GM23338 (cell line): Measurements from ENCODE around the gene GRM8. TPM values are rescaled to one million over a fixed set of nuclear protein-coding genes. Genes with fewer than 3 reads are reported as not detected.

ENCODE experiments used
- ATAC-seq: fragments of 200-7000 bp; cut with Tn5 transposase; 3 replicates; pipeline ENCODE4 v1.9.1; 2020
- DNase-seq: peaks from one replicate; pipeline ENCODE4 v3.0.0-alpha.2; 2015; ENCODE audit warnings: low spot score
- H2AFZ ChIP-seq: fragments of 200-600 bp; sonication (generic); 2 replicates; pipeline ENCODE4 v1.8.0; 2016; ENCODE audit warnings: antibody characterized with exemption, mild to moderate bottlenecking, moderate library complexity
- H3F3A ChIP-seq: fragments of 200-600 bp; sonication (generic); replicated peaks from 2 replicates; pipeline ENCODE4 v1.8.0; 2017; ENCODE audit warnings: antibody characterized with exemption, mixed run types, low read depth
- H3K27ac ChIP-seq: fragments of 200-600 bp; sonication (generic); 2 replicates; pipeline ENCODE4 v1.6.1; 2016; ENCODE audit warnings: low read depth
- H3K27me3 ChIP-seq: fragments of 200-600 bp; sonication (generic); 2 replicates; pipeline ENCODE4 v1.8.0; 2016; ENCODE audit warnings: mild to moderate bottlenecking, mixed run types, moderate library complexity; ENCODE audit not compliant: insufficient read depth
- H3K36me3 ChIP-seq: fragments of 200-600 bp; sonication (generic); 2 replicates; pipeline ENCODE4 v1.8.0; 2016; ENCODE audit warnings: mild to moderate bottlenecking; ENCODE audit not compliant: insufficient read depth
- H3K4me1 ChIP-seq: fragments of 200-600 bp; sonication (generic); 2 replicates; pipeline ENCODE4 v1.8.0; 2016; ENCODE audit warnings: mild to moderate bottlenecking, moderate library complexity; ENCODE audit not compliant: insufficient read depth
- H3K4me2 ChIP-seq: fragments of 200-600 bp; sonication (generic); 2 replicates; pipeline ENCODE4 v1.7.1; 2017; ENCODE audit warnings: mixed run types
- H3K4me3 ChIP-seq: fragments of 200-600 bp; sonication (generic); 2 replicates; pipeline ENCODE4 v1.6.1; 2016; ENCODE audit warnings: mixed run types
- H3K79me2 ChIP-seq: fragments of 200-600 bp; sonication (generic); replicated peaks from 2 replicates; pipeline ENCODE4 v1.8.0; 2017; ENCODE audit warnings: mild to moderate bottlenecking; ENCODE audit not compliant: insufficient read depth
- H3K9me2 ChIP-seq: fragments of 200-600 bp; sonication (generic); 2 replicates; pipeline ENCODE4 v1.8.0; 2017; ENCODE audit not compliant: insufficient read depth
- H4K20me1 ChIP-seq: fragments of 200-600 bp; sonication (generic); replicated peaks from 2 replicates; pipeline ENCODE4 v1.8.0; 2017; ENCODE audit warnings: mild to moderate bottlenecking; ENCODE audit not compliant: insufficient read depth
- H3K27ac Mint-ChIP-seq: 2 replicates; pipeline ENCODE4 v1.8.0; 2020; ENCODE audit warnings: inconsistent platforms, mild to moderate bottlenecking, moderate library complexity, mixed read lengths
- H3K27me3 Mint-ChIP-seq: 3 replicates; pipeline ENCODE4 v1.8.0; 2022; ENCODE audit warnings: low read depth, mild to moderate bottlenecking, moderate library complexity, mixed read lengths, inconsistent platforms; ENCODE audit not compliant: insufficient read depth, poor library complexity
- H3K36me3 Mint-ChIP-seq: 3 replicates; pipeline ENCODE4 v1.8.0; 2021; ENCODE audit warnings: low read depth, mild to moderate bottlenecking, inconsistent platforms, moderate library complexity, mixed read lengths
- H3K4me1 Mint-ChIP-seq: 3 replicates; pipeline ENCODE4 v1.8.0; 2020; ENCODE audit warnings: mild to moderate bottlenecking, inconsistent platforms, mixed read lengths
- H3K4me3 Mint-ChIP-seq: 3 replicates; pipeline ENCODE4 v1.8.0; 2021; ENCODE audit warnings: moderate library complexity, mild to moderate bottlenecking, inconsistent platforms, mixed read lengths
- H3K9me3 Mint-ChIP-seq: 3 replicates; pipeline ENCODE4 v1.8.0; 2020; ENCODE audit warnings: moderate library complexity, mild to moderate bottlenecking, inconsistent platforms, mixed read lengths
- CREB1 ChIP-seq: fragments of 250-450 bp; sonication (Bioruptor Pico); IDR thresholded peaks from 2 replicates; pipeline ENCODE4 v1.5.0; 2020; ENCODE audit warnings: low read depth, mild to moderate bottlenecking, moderate library complexity
- EZH2 ChIP-seq: fragments of 200-600 bp; sonication (generic); IDR thresholded peaks from one replicate; pipeline ENCODE4 v1.8.0; 2017; ENCODE audit warnings: antibody characterized with exemption, mild to moderate bottlenecking, low read depth; ENCODE audit not compliant: unreplicated experiment
- EZH2phosphoT487 ChIP-seq: fragments of 200-600 bp; sonication (generic); IDR thresholded peaks from one replicate; pipeline ENCODE4 v1.8.1; 2018; ENCODE audit warnings: antibody characterized with exemption; ENCODE audit not compliant: unreplicated experiment
- JUNB ChIP-seq: IDR thresholded peaks from one replicate; pipeline ENCODE4 v1.6.1; 2016; ENCODE audit warnings: antibody characterized with exemption; ENCODE audit not compliant: unreplicated experiment
- NANOG ChIP-seq: IDR thresholded peaks from 2 replicates; pipeline ENCODE4 v1.6.1; 2016; ENCODE audit warnings: antibody characterized with exemption, borderline replicate concordance
- POLR2AphosphoS5 ChIP-seq: IDR thresholded peaks from 2 replicates; pipeline ENCODE4 v1.6.1; 2016; ENCODE audit warnings: antibody characterized with exemption, low read depth
- STAT1 ChIP-seq: IDR thresholded peaks from one replicate; pipeline ENCODE4 v1.6.1; 2016; ENCODE audit warnings: antibody characterized with exemption; ENCODE audit not compliant: unreplicated experiment
- ZNF114 ChIP-seq: fragments of 250-450 bp; sonication (Bioruptor Pico); IDR thresholded peaks from 2 replicates; pipeline ENCODE4 v1.5.0; 2020; ENCODE audit warnings: mild to moderate bottlenecking, moderate library complexity
- ZNF331 ChIP-seq: fragments of 250-450 bp; sonication (Bioruptor Pico); IDR thresholded peaks from 2 replicates; pipeline ENCODE4 v1.5.0; 2020; ENCODE audit warnings: low read depth, mild to moderate bottlenecking, moderate library complexity
- polyA plus RNA-seq: library from polyadenylated mRNA; unstranded; fragments of >200 nt; fragmentation: Nextera tagmentation; extraction: Ambion mirVana; gene quantifications from 2 replicates; pipeline ENCODE4 v1.2.1, GENCODE V29; 2016
- total RNA-seq: library from RNA; depleted of rRNA; stranded (reverse); fragments of >200 nt; shearing (Covaris generic); gene quantifications from 2 replicates; pipeline ENCODE4 v1.2.3, GENCODE V29; 2014
- TF ChIP-seq, protein P1 (sequence below): fragments of 250-450 bp; sonication (Bioruptor Pico); IDR thresholded peaks from 2 replicates; pipeline ENCODE4 v1.5.0; 2020; ENCODE audit warnings: mild to moderate bottlenecking, moderate library complexity
- TF ChIP-seq, protein P2 (sequence below): IDR thresholded peaks from one replicate; pipeline ENCODE4 v1.6.1; 2018; ENCODE audit warnings: antibody characterized with exemption; ENCODE audit not compliant: unreplicated experiment
- TF ChIP-seq, protein P3 (sequence below), 2 experiments: fragments of 200-600 bp in 1 of 2; sonication (generic) in 1 of 2; conservative IDR thresholded peaks; 2 replicates each; pipeline versions ENCODE4 v1.5.1 to v1.6.1; 2016 to 2017; ENCODE audit warnings: antibody characterized with exemption in 2 of 2, low read depth in 2 of 2, mild to moderate bottlenecking in 2 of 2, moderate library complexity in 1 of 2
- TF ChIP-seq, protein P4 (sequence below): IDR thresholded peaks from 2 replicates; pipeline ENCODE4 v1.6.1; 2016; ENCODE audit warnings: antibody characterized with exemption

GRM8 gene
- total and polyA plus RNA-seq, 2 experiments from 2014 or later = 1.9 to 6.6 TPM

DNA sequence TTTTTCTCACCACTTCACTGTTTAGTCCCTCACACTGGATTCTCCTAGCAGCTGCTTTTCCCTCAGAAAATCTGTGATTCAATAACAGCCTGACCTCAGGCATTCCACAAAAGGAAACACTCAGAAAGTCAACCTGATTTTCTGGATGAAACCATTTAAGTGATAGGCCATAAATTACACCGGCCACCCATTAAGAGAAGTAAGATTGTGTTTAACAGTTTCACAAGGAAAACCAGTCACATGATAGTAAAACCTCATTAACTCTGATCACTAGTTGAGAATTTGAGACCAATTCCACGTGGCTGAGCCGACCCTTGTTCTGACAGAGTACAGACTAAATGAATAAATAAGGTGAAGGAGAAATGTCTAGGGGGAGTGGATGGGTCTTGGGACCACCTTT, 7.7 kb downstream of the GRM8 start:
- no peak for DNase-seq
- Histone ChIP-seq H3K9me2 (no peaks in the 10 kb centered on the region), H3K36me3 (no peaks in the 10 kb centered on the region), H3K4me1 (no peaks in the 10 kb centered on the region), H3F3A (no peaks in the 10 kb centered on the region), H3K27me3 (peaks cover 28% of the 10 kb centered on the region), H3K4me2 (no peak overlapping the region), H2AFZ (no peak overlapping the region), H3K4me3 (no peak overlapping the region), H3K27ac (no peak overlapping the region), H3K79me2 (no peaks in the 10 kb centered on the region), H4K20me1 (peaks cover 3% of the 10 kb centered on the region; the same call in 1 of the 2 replicates)
- H3K4me1 Mint-ChIP-seq = peaks cover 3% of the 10 kb centered on the region; the same call in 2 of the 3 replicates
- no peak overlapping the region for H3K27ac Mint-ChIP-seq
- H3K9me3 Mint-ChIP-seq = no peaks in the 10 kb centered on the region
- no peaks in the 10 kb centered on the region for H3K36me3 Mint-ChIP-seq
- H3K4me3 Mint-ChIP-seq = no peak overlapping the region
- no peak for ATAC-seq
- peaks cover 15% of the 10 kb centered on the region for H3K27me3 Mint-ChIP-seq
- TF ChIP-seq JUNB (no peak), NANOG (no peak), ZNF331 (CRISPR knock-in tag) (no peak), STAT1 (no peak), CREB1 (CRISPR knock-in tag) (no peak), POLR2AphosphoS5 (no peak), EZH2phosphoT487 (no peak), ZNF114 (CRISPR knock-in tag) (no peak), EZH2 (no peak)
- TF ChIP-seq, protein P1, sequence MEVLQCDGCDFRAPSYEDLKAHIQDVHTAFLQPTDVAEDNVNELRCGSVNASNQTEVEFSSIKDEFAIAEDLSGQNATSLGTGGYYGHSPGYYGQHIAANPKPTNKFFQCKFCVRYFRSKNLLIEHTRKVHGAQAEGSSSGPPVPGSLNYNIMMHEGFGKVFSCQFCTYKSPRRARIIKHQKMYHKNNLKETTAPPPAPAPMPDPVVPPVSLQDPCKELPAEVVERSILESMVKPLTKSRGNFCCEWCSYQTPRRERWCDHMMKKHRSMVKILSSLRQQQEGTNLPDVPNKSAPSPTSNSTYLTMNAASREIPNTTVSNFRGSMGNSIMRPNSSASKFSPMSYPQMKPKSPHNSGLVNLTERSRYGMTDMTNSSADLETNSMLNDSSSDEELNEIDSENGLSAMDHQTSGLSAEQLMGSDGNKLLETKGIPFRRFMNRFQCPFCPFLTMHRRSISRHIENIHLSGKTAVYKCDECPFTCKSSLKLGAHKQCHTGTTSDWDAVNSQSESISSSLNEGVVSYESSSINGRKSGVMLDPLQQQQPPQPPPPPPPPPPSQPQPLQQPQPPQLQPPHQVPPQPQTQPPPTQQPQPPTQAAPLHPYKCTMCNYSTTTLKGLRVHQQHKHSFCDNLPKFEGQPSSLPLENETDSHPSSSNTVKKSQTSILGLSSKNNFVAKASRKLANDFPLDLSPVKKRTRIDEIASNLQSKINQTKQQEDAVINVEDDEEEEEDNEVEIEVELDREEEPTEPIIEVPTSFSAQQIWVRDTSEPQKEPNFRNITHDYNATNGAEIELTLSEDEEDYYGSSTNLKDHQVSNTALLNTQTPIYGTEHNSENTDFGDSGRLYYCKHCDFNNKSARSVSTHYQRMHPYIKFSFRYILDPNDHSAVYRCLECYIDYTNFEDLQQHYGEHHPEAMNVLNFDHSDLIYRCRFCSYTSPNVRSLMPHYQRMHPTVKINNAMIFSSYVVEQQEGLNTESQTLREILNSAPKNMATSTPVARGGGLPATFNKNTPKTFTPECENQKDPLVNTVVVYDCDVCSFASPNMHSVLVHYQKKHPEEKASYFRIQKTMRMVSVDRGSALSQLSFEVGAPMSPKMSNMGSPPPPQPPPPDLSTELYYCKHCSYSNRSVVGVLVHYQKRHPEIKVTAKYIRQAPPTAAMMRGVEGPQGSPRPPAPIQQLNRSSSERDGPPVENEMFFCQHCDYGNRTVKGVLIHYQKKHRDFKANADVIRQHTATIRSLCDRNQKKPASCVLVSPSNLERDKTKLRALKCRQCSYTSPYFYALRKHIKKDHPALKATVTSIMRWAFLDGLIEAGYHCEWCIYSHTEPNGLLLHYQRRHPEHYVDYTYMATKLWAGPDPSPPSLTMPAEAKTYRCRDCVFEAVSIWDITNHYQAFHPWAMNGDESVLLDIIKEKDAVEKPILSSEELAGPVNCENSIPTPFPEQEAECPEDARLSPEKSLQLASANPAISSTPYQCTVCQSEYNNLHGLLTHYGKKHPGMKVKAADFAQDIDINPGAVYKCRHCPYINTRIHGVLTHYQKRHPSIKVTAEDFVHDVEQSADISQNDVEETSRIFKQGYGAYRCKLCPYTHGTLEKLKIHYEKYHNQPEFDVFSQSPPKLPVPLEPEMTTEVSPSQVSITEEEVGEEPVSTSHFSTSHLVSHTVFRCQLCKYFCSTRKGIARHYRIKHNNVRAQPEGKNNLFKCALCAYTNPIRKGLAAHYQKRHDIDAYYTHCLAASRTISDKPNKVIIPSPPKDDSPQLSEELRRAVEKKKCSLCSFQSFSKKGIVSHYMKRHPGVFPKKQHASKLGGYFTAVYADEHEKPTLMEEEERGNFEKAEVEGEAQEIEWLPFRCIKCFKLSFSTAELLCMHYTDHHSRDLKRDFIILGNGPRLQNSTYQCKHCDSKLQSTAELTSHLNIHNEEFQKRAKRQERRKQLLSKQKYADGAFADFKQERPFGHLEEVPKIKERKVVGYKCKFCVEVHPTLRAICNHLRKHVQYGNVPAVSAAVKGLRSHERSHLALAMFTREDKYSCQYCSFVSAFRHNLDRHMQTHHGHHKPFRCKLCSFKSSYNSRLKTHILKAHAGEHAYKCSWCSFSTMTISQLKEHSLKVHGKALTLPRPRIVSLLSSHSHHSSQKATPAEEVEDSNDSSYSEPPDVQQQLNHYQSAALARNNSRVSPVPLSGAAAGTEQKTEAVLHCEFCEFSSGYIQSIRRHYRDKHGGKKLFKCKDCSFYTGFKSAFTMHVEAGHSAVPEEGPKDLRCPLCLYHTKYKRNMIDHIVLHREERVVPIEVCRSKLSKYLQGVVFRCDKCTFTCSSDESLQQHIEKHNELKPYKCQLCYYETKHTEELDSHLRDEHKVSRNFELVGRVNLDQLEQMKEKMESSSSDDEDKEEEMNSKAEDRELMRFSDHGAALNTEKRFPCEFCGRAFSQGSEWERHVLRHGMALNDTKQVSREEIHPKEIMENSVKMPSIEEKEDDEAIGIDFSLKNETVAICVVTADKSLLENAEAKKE (CRISPR knock-in tag) = no peak
- TF ChIP-seq, protein P2, sequence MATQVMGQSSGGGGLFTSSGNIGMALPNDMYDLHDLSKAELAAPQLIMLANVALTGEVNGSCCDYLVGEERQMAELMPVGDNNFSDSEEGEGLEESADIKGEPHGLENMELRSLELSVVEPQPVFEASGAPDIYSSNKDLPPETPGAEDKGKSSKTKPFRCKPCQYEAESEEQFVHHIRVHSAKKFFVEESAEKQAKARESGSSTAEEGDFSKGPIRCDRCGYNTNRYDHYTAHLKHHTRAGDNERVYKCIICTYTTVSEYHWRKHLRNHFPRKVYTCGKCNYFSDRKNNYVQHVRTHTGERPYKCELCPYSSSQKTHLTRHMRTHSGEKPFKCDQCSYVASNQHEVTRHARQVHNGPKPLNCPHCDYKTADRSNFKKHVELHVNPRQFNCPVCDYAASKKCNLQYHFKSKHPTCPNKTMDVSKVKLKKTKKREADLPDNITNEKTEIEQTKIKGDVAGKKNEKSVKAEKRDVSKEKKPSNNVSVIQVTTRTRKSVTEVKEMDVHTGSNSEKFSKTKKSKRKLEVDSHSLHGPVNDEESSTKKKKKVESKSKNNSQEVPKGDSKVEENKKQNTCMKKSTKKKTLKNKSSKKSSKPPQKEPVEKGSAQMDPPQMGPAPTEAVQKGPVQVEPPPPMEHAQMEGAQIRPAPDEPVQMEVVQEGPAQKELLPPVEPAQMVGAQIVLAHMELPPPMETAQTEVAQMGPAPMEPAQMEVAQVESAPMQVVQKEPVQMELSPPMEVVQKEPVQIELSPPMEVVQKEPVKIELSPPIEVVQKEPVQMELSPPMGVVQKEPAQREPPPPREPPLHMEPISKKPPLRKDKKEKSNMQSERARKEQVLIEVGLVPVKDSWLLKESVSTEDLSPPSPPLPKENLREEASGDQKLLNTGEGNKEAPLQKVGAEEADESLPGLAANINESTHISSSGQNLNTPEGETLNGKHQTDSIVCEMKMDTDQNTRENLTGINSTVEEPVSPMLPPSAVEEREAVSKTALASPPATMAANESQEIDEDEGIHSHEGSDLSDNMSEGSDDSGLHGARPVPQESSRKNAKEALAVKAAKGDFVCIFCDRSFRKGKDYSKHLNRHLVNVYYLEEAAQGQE = no peak
- TF ChIP-seq, protein P3, sequence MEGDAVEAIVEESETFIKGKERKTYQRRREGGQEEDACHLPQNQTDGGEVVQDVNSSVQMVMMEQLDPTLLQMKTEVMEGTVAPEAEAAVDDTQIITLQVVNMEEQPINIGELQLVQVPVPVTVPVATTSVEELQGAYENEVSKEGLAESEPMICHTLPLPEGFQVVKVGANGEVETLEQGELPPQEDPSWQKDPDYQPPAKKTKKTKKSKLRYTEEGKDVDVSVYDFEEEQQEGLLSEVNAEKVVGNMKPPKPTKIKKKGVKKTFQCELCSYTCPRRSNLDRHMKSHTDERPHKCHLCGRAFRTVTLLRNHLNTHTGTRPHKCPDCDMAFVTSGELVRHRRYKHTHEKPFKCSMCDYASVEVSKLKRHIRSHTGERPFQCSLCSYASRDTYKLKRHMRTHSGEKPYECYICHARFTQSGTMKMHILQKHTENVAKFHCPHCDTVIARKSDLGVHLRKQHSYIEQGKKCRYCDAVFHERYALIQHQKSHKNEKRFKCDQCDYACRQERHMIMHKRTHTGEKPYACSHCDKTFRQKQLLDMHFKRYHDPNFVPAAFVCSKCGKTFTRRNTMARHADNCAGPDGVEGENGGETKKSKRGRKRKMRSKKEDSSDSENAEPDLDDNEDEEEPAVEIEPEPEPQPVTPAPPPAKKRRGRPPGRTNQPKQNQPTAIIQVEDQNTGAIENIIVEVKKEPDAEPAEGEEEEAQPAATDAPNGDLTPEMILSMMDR (conservative IDR thresholded peaks at IDR 0.05; ENCODE audit: low read depth in 2 of 2) = no peak
- TF ChIP-seq, protein P4, sequence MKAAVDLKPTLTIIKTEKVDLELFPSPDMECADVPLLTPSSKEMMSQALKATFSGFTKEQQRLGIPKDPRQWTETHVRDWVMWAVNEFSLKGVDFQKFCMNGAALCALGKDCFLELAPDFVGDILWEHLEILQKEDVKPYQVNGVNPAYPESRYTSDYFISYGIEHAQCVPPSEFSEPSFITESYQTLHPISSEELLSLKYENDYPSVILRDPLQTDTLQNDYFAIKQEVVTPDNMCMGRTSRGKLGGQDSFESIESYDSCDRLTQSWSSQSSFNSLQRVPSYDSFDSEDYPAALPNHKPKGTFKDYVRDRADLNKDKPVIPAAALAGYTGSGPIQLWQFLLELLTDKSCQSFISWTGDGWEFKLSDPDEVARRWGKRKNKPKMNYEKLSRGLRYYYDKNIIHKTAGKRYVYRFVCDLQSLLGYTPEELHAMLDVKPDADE = no peak
